Osteoblast (primary cell): Measurements from ENCODE around the gene NUBPL. TPM values are rescaled to one million over a fixed set of nuclear protein-coding genes. Genes with fewer than 3 reads are reported as not detected.
"Not testable (repeated sequence)": the region's sequence is repeated elsewhere in the genome, so short reads cannot be mapped to it uniquely, and the experiment has no call there.

Experiments used
- DNase-seq: peaks from one replicate; pipeline ENCODE4 v3.0.0; 2011; ENCODE audit warnings: low spot score, mixed read lengths; ENCODE audit not compliant: insufficient read length; ENCODE audit errors: missing footprints
- H2AFZ ChIP-seq: 2 replicates; pipeline ENCODE4 v1.6.0; 2011; ENCODE audit warnings: mild to moderate bottlenecking, low read length
- H3K27ac ChIP-seq: 2 replicates; pipeline ENCODE4 v1.5.1; 2011; ENCODE audit warnings: mild to moderate bottlenecking, low read depth, low read length, moderate library complexity
- H3K27me3 ChIP-seq: 2 replicates; pipeline ENCODE4 v1.6.0; 2012; ENCODE audit warnings: mild to moderate bottlenecking, control low read depth, inconsistent platforms, low read length, moderate library complexity; ENCODE audit not compliant: insufficient read depth
- H3K36me3 ChIP-seq: 2 replicates; pipeline ENCODE4 v1.5.1; 2011; ENCODE audit warnings: mild to moderate bottlenecking, low read length, control low read depth, moderate library complexity; ENCODE audit not compliant: insufficient read depth
- H3K4me1 ChIP-seq: 2 replicates; pipeline ENCODE4 v1.5.1; 2011; ENCODE audit warnings: mild to moderate bottlenecking, low read length, control low read depth, moderate library complexity; ENCODE audit not compliant: insufficient read depth
- H3K4me2 ChIP-seq: 2 replicates; pipeline ENCODE4 v1.6.0; 2011; ENCODE audit warnings: mild to moderate bottlenecking, low read length; ENCODE audit not compliant: insufficient read depth
- H3K4me3 ChIP-seq: fragments of 200-600 bp; sonication (generic); 3 replicates; pipeline ENCODE4 v1.5.1; 2012; ENCODE audit warnings: mild to moderate bottlenecking, low read length, inconsistent platforms; ENCODE audit not compliant: insufficient read depth
- H3K79me2 ChIP-seq: 2 replicates; pipeline ENCODE4 v1.6.0; 2012; ENCODE audit warnings: mild to moderate bottlenecking, low read length, control low read depth, inconsistent platforms; ENCODE audit not compliant: insufficient read depth
- H3K9me3 ChIP-seq: 2 replicates; pipeline ENCODE4 v1.5.1; 2011; ENCODE audit warnings: low read depth, low read length, control low read depth
- H4K20me1 ChIP-seq: 2 replicates; pipeline ENCODE4 v1.6.0; 2012; ENCODE audit warnings: mild to moderate bottlenecking, low read length, control low read depth; ENCODE audit not compliant: insufficient read depth
- total RNA-seq: library from RNA; depleted of rRNA; stranded (reverse); fragments of >200 nt; gene quantifications from 2 replicates; pipeline ENCODE4 v1.2.3, GENCODE V29; 2012
- TF ChIP-seq, protein P1 (sequence below): IDR thresholded peaks from 2 replicates; pipeline ENCODE4 v1.5.1; 2011; ENCODE audit warnings: mild to moderate bottlenecking, low read depth, low read length, moderate library complexity; ENCODE audit errors: extremely low read depth

The NUBPL gene
- total RNA-seq, 1 donor: 11.6 TPM

GRCh38 chr14:31705731-31706130 is 144.5 kb downstream of the NUBPL start:
- DNase-seq: no peak
- Histone ChIP-seq H3K27ac (no peak overlapping the region), H3K4me2 (no peak overlapping the region), H3K36me3 (no peaks in the 10 kb centered on the region), H4K20me1 (no peaks in the 10 kb centered on the region), H3K4me3 (no peak overlapping the region), H3K4me1 (no peaks in the 10 kb centered on the region), H3K27me3 (no peaks in the 10 kb centered on the region), H2AFZ (no peak overlapping the region), H3K79me2 (no peaks in the 10 kb centered on the region), H3K9me3 (no peaks in the 10 kb centered on the region)
- TF ChIP-seq, protein P1, sequence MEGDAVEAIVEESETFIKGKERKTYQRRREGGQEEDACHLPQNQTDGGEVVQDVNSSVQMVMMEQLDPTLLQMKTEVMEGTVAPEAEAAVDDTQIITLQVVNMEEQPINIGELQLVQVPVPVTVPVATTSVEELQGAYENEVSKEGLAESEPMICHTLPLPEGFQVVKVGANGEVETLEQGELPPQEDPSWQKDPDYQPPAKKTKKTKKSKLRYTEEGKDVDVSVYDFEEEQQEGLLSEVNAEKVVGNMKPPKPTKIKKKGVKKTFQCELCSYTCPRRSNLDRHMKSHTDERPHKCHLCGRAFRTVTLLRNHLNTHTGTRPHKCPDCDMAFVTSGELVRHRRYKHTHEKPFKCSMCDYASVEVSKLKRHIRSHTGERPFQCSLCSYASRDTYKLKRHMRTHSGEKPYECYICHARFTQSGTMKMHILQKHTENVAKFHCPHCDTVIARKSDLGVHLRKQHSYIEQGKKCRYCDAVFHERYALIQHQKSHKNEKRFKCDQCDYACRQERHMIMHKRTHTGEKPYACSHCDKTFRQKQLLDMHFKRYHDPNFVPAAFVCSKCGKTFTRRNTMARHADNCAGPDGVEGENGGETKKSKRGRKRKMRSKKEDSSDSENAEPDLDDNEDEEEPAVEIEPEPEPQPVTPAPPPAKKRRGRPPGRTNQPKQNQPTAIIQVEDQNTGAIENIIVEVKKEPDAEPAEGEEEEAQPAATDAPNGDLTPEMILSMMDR: no peak

DNA sequence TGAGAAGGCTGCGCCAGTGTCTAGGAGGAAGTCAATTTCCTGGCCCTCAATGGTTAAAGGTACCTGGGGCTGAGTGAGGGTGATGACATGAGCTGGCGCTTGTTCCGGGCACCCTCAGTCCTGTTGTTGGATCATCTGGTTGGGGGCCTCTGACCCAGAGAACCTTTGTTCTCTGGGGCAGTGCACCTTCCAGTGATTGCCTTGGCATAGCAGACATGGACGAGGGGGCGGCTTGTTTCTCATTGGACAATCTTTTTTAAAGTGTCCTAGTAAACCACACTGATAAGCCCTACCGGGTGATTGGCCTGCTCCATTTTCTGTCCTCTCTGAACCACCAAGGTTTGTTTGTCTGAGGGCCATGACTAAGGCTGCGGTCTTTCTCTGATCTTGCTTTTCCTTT is 147.5 kb downstream of the NUBPL start:
- not testable (repeated sequence) for H3K27me3 ChIP-seq, DNase-seq, H3K4me1 ChIP-seq, H4K20me1 ChIP-seq, H3K79me2 ChIP-seq, H3K4me3 ChIP-seq, H3K4me2 ChIP-seq, H3K27ac ChIP-seq, H2AFZ ChIP-seq, H3K36me3 ChIP-seq, H3K9me3 ChIP-seq

- DNase-seq: no peak
- H3K4me2 ChIP-seq: no peak overlapping the region
- H3K27me3 ChIP-seq: no peaks in the 10 kb centered on the region
- no peaks in the 10 kb centered on the region for H3K9me3 ChIP-seq
- no peaks in the 10 kb centered on the region for H4K20me1 ChIP-seq
- H2AFZ ChIP-seq: no peak overlapping the region
- no peaks in the 10 kb centered on the region for H3K79me2 ChIP-seq
- H3K36me3 ChIP-seq: no peaks in the 10 kb centered on the region
- no peak overlapping the region for H3K27ac ChIP-seq
- no peaks in the 10 kb centered on the region for H3K4me1 ChIP-seq
- TF ChIP-seq, protein P1: no peak
- H3K4me3 ChIP-seq: no peak overlapping the region
These were observed 151.3 kb downstream of the NUBPL start for GRCh38 chr14:31712244-31713127.

GRCh38 chr14:31716208-31716607 is 155.0 kb downstream of the NUBPL start:
- Histone ChIP-seq H3K27ac (no peak overlapping the region), H3K9me3 (no peaks in the 10 kb centered on the region), H3K79me2 (no peaks in the 10 kb centered on the region), H4K20me1 (no peaks in the 10 kb centered on the region), H3K36me3 (no peaks in the 10 kb centered on the region), H2AFZ (no peak overlapping the region), H3K27me3 (no peaks in the 10 kb centered on the region), H3K4me1 (no peaks in the 10 kb centered on the region), H3K4me3 (no peak overlapping the region), H3K4me2 (no peak overlapping the region)
- no peak for DNase-seq
- TF ChIP-seq, protein P1: no peak
